RWPE2 (cell line): ENCODE data around the gene ASPDH.

Source experiments
- ATAC-seq: fragments of 200-7000 bp; cut with Tn5 transposase; 3 replicates; pipeline ENCODE4 v1.9.1; 2021; ENCODE audit warnings: low read depth
- DNase-seq: peaks from one replicate; pipeline ENCODE4 v3.0.0-alpha.2; 2020; ENCODE audit warnings: low spot score
- H3K27ac ChIP-seq: fragments of 450-650 bp; 2 replicates; pipeline ENCODE4 v1.5.1; 2017; ENCODE audit warnings: mild to moderate bottlenecking; ENCODE audit not compliant: poor library complexity, severe bottlenecking
- H3K27me3 ChIP-seq: fragments of 250-450 bp; sonication (Bioruptor Pico); 2 replicates; pipeline ENCODE4 v1.5.1; 2021; ENCODE audit warnings: mild to moderate bottlenecking, moderate library complexity; ENCODE audit not compliant: insufficient read depth, poor library complexity, severe bottlenecking
- H3K36me3 ChIP-seq: fragments of 250-450 bp; sonication (Bioruptor Pico); 2 replicates; pipeline ENCODE4 v1.5.1; 2020; ENCODE audit warnings: low read depth, mild to moderate bottlenecking, moderate library complexity
- H3K4me1 ChIP-seq: fragments of 250-450 bp; sonication (Bioruptor Pico); 2 replicates; pipeline ENCODE4 v1.5.1; 2021; ENCODE audit warnings: mild to moderate bottlenecking, moderate library complexity; ENCODE audit not compliant: insufficient read depth, poor library complexity, severe bottlenecking
- H3K4me3 ChIP-seq: fragments of 250-450 bp; sonication (Bioruptor Pico); 2 replicates; pipeline ENCODE4 v1.5.1; 2021; ENCODE audit warnings: mild to moderate bottlenecking, moderate library complexity; ENCODE audit not compliant: severe bottlenecking
- H3K9me3 ChIP-seq: fragments of 250-450 bp; sonication (Bioruptor Pico); 2 replicates; pipeline ENCODE4 v1.5.1; 2021; ENCODE audit warnings: mild to moderate bottlenecking, moderate library complexity; ENCODE audit not compliant: severe bottlenecking
- TF ChIP-seq, protein P1 (sequence below): fragments of 450-650 bp; IDR thresholded peaks from one replicate; pipeline ENCODE4 v1.5.1; 2017; ENCODE audit warnings: mild to moderate bottlenecking, moderate library complexity; ENCODE audit not compliant: poor library complexity, severe bottlenecking

Gene ASPDH

DNA sequence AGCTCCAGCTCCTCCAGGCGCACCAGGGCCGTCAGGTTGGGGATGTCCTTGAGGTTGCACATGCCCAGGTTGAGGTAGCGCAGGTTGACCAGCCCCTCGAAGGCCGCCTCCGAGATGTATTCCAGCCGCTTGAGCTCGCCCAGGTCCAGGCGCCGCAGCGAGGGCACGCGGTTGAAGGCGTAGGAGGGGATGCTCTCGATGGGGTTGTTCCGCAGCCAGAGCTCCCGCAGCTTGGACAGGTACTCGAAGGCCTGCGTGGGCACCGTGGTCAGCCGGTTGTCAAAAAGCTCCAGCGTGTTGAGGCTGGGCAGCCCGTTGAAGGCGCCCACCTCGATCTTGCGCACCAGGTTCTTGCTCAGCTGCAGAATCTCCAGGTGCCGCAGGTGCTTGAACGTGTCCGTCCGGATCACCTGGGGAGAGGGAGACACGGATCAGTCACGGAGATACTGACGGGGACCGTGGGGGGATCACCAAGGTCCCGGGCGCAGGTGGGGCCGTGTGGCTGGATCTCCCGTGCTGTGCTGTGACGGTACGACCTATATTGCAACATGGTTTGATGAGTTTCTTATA, 5.4 kb upstream of the ASPDH start:
- DNase-seq = no peak
- TF ChIP-seq, protein P1, sequence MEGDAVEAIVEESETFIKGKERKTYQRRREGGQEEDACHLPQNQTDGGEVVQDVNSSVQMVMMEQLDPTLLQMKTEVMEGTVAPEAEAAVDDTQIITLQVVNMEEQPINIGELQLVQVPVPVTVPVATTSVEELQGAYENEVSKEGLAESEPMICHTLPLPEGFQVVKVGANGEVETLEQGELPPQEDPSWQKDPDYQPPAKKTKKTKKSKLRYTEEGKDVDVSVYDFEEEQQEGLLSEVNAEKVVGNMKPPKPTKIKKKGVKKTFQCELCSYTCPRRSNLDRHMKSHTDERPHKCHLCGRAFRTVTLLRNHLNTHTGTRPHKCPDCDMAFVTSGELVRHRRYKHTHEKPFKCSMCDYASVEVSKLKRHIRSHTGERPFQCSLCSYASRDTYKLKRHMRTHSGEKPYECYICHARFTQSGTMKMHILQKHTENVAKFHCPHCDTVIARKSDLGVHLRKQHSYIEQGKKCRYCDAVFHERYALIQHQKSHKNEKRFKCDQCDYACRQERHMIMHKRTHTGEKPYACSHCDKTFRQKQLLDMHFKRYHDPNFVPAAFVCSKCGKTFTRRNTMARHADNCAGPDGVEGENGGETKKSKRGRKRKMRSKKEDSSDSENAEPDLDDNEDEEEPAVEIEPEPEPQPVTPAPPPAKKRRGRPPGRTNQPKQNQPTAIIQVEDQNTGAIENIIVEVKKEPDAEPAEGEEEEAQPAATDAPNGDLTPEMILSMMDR = no peak
- no peak overlapping the region for H3K27ac ChIP-seq
- ATAC-seq = no peak
- H3K36me3 ChIP-seq = no peaks in the 10 kb centered on the region
- no peaks in the 10 kb centered on the region for H3K27me3 ChIP-seq
- no peaks in the 10 kb centered on the region for H3K9me3 ChIP-seq
- H3K4me1 ChIP-seq = no peaks in the 10 kb centered on the region
- no peak overlapping the region for H3K4me3 ChIP-seq

DNA sequence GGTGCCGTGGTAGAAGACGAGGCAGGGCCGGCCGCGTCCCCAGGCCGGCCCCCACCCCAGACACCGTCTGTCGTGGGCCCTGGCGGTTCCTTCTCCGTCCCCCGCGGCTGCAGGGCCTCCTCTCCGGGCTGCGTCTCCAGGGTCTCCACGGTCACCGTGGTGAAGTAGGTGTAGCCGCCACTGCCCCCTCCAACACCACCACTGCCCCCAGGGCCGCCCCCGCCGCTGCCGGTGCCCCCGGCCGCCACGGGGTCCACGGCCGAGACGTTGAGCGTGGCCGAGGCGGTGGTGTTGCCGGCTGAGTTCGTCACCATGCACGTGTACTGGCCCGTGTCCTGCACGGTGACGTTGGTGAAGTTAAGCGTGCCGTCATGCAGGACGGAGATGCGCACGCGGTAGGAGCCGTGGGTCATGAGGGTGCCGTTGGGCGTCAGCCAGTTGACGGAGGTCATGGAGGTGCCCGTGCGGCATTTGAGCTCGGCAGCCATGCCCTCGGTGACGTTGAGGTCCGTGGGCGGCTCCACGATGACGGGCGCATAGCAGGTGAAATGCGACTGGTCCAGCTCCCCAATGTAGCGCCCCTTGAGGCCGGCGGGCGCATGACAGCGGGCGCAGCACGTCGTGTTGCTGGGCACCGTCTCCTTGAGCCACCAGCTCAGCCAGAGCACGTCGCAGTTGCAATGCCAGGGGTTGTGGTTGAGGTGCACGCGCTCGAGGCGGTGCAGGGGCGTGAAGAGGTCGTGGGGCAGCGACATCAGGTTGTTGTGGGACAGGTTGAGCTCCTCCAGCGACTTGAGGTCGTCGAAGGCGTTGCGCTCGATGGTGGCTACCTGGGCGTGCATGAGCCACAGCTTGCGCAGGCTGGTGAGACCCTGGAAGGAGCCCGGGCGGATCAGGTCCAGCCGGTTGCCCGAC, 4.6 kb upstream of the ASPDH start:
- no peaks in the 10 kb centered on the region for H3K36me3 ChIP-seq
- H3K9me3 ChIP-seq = no peaks in the 10 kb centered on the region
- no peaks in the 10 kb centered on the region for H3K4me1 ChIP-seq
- TF ChIP-seq, protein P1 = no peak
- DNase-seq (no peak), ATAC-seq (no peak)
- no peak overlapping the region for H3K4me3 ChIP-seq
- H3K27me3 ChIP-seq = no peaks in the 10 kb centered on the region
- no peak overlapping the region for H3K27ac ChIP-seq

DNA sequence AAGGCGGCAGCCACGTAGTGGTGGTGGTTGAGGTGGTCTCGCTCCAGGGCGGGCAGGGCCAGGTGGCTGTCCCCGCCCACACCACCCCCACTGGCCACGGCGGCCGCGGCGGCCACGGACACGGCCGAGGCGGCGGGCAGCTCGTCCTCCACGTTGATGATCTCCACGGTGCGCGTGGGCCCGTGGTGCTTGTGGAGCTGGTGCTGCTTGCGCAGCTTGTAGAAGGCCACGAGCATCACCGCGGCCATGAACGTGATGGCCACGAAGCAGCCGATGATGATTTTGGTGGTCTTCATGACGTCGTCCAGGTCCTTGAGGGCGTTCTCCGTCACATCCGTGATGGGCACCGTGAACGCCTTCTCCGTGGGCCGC, 4.0 kb upstream of the ASPDH start:
- no peaks in the 10 kb centered on the region for H3K4me1 ChIP-seq

DNA sequence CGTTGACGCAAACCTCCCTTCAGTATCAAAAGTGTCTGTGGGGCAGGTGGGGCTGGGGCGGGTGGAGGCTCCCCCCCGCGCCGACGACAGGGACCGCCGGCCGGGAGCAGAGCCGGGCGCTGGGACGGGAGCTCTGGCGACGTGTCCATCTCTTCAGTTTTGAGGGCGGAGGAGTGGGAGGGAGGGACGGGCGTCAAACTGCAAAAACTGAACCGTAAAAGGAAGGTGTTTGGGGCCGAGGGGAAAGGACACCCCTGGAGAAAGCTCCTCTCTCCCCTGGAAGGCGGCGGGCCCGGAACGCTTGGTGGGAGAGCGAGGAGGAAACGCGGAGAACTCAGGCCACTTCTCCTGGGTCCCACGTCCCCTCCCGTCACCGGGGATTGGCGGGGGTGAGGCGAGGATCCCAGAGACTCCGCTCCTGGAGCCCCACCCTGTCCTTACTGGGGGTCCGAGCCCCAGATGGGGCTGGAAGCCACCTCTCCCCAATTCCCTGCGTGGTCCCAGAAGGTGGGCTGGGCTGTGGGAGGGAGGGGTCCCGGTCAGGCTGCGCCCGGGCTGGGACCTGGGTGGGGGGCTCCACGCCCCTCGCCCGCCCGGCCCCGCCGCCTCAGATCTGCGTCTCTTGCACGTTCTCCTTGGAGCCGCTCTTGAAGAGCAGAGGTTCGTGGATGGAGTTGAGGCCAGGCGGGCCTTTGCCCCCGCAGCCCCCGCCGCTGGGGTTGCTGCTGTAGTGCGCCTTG, 3.4 kb upstream of the ASPDH start:
- no peaks in the 10 kb centered on the region for H3K4me1 ChIP-seq
- no peaks in the 10 kb centered on the region for H3K9me3 ChIP-seq
- H3K27ac ChIP-seq = no peak overlapping the region
- TF ChIP-seq, protein P1 = no peak
- no peaks in the 10 kb centered on the region for H3K27me3 ChIP-seq
- no peak for ATAC-seq
- no peaks in the 10 kb centered on the region for H3K36me3 ChIP-seq
- H3K4me3 ChIP-seq = no peak overlapping the region
- DNase-seq = no peak

More for the DNA sequence above, 4.0 kb upstream of the ASPDH start:
- Histone ChIP-seq H3K4me3 (no peak overlapping the region), H3K27ac (no peak overlapping the region), H3K9me3 (no peaks in the 10 kb centered on the region), H3K27me3 (no peaks in the 10 kb centered on the region), H3K36me3 (no peaks in the 10 kb centered on the region)
- no peak for ATAC-seq
- TF ChIP-seq, protein P1 = no peak
- no peak for DNase-seq
